ENCODE data around the gene OR2V1. TPM values are rescaled to one million over a fixed set of nuclear protein-coding genes. Genes with fewer than 3 reads are reported as not detected.

The OR2V1 gene
- total RNA-seq, 4 donors from 2014 or later: not detected

DNA sequence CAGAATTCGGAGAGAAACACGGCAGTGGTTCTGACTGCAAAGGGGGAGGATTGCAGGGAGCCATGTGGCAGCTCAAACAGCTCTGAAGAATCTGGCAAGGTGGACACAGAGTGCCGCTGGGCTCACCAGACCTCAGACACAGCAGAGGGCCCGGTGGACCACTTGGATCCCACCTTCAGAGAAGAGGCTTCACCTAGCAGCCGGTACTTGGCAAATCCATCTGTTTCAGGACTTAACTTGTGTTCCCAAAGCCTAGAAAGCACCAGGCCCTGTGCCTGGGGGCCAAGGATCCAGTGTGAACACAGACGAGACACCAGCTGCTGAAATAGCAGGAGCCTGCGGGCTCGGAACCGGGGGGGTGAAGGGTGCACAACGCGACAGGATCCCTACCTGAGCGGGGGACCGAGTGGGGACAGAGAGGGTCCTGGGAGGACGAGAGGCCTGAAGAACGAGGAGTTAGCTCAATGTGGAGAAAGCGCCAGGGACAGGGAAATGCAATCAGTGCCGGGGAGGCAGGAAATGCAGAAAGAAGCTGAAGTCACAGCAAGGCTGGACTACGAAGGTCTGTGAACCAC, 46.3 kb downstream of the OR2V1 start:
- Histone ChIP-seq H3K9me3 (no peaks in the 10 kb centered on the region), H3K27ac (no peak overlapping the region), H3K36me3 (no peaks in the 10 kb centered on the region), H3K4me1 (no peaks in the 10 kb centered on the region), H3K4me3 (replicated peaks in 1 of 3) (no peak overlapping the region), H3K27me3 (no peaks in the 10 kb centered on the region)
- TF ChIP-seq, protein P1, sequence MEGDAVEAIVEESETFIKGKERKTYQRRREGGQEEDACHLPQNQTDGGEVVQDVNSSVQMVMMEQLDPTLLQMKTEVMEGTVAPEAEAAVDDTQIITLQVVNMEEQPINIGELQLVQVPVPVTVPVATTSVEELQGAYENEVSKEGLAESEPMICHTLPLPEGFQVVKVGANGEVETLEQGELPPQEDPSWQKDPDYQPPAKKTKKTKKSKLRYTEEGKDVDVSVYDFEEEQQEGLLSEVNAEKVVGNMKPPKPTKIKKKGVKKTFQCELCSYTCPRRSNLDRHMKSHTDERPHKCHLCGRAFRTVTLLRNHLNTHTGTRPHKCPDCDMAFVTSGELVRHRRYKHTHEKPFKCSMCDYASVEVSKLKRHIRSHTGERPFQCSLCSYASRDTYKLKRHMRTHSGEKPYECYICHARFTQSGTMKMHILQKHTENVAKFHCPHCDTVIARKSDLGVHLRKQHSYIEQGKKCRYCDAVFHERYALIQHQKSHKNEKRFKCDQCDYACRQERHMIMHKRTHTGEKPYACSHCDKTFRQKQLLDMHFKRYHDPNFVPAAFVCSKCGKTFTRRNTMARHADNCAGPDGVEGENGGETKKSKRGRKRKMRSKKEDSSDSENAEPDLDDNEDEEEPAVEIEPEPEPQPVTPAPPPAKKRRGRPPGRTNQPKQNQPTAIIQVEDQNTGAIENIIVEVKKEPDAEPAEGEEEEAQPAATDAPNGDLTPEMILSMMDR (IDR thresholded peaks at IDR 0.05): no peak
- TF ChIP-seq POLR2A (IDR thresholded peaks at IDR 0.05): no peak
- 54 to 61% methylated on average over 17 to 18 of the region's 18 CpGs for WGBS, 2 donors
- intact Hi-C loops (cut with DNase I): no loop called here
- no peak for DNase-seq

DNA sequence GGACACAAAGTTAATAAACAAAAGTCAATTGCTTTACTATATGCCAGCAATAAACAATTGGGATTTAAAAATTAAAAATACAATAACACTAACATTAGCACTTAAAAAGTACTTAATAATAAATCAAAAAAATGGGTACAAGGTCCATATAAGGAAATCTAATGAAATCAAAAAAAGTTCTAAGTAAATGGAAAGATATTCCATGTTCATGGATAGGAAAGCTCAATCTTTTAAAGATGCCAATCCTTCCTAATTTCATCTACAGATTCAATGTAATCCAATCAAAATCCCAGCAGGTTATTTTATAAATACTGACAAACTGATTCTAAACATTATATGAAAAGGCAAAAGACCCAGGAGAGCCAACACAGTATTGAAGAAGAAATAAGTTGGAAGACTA, 49.0 kb downstream of the OR2V1 start:
- Histone ChIP-seq H3K4me1 (no peaks in the 10 kb centered on the region), H3K27ac (no peak overlapping the region), H3K4me3 (replicated peaks in 1 of 3) (no peak overlapping the region), H3K36me3 (no peaks in the 10 kb centered on the region), H3K27me3 (no peaks in the 10 kb centered on the region), H3K9me3 (no peaks in the 10 kb centered on the region)
- no peak for DNase-seq
- intact Hi-C loops (cut with DNase I): no loop called here
- TF ChIP-seq, protein P1 (IDR thresholded peaks at IDR 0.05): no peak
- no peak for TF ChIP-seq POLR2A (IDR thresholded peaks at IDR 0.05)

DNA sequence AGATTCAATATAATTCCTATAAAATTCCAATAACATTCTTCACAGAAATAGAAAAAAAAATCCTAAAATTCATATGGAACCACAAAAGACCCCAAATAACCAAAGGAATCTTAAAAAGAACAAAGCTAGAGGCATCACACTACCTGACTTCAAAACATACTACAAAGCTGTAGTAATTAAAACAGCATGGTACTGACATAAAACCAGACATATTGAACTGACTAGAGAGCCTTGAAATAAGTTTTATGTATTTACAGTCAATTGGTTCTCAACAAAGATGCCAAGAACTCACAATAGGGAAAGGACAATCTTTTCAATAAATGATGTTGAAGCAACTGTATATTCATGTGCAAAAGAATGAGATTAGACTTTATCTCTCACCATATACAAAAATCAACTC, 54.0 kb downstream of the OR2V1 start:
- no peaks in the 10 kb centered on the region for H3K36me3 ChIP-seq
- intact Hi-C loops (cut with DNase I): no loop called here
- H3K4me3 ChIP-seq (replicated peaks in 1 of 3): no peak overlapping the region
- TF ChIP-seq POLR2A (IDR thresholded peaks at IDR 0.05): no peak
- TF ChIP-seq, protein P1 (IDR thresholded peaks at IDR 0.05): no peak
- no peaks in the 10 kb centered on the region for H3K9me3 ChIP-seq
- no peak overlapping the region for H3K27ac ChIP-seq
- no peak for DNase-seq
- H3K27me3 ChIP-seq: no peaks in the 10 kb centered on the region
- no peaks in the 10 kb centered on the region for H3K4me1 ChIP-seq

Other genes starting within 250 kb of the OR2V1 start
- gene BTNL8, start 232.0 kb downstream of the OR2V1 start, total RNA-seq: 1 to 10 TPM in 3 of 4 donors, under 1 TPM in 1; 0.89 to 7.1 (median 2.8) TPM
- under 1 TPM in 1 of 4 donors, not detected in 3; 0.50 TPM for gene BTNL3, start 142.3 kb downstream of the OR2V1 start, total RNA-seq
- 10 to 100 TPM; 12.9 to 77.1 (median 34.3) TPM for gene BTNL9, start 90.9 kb downstream of the OR2V1 start, total RNA-seq
- gene OR2V2, start 16.4 kb upstream of the OR2V1 start, total RNA-seq: not detected
- 10 to 100 TPM; 12.3 to 14.2 (median 13.0) TPM for gene TRIM7, start 74.0 kb upstream of the OR2V1 start, total RNA-seq
- gene TRIM41, start 92.1 kb upstream of the OR2V1 start, total RNA-seq: 10 to 100 TPM; 18.8 to 31.1 (median 22.8) TPM
- gene RACK1, start 112.7 kb upstream of the OR2V1 start, total RNA-seq: 1,000 to 10,000 TPM; 2,254 to 3,332 (median 2,569) TPM
- gene TRIM52, start 130.0 kb upstream of the OR2V1 start, total RNA-seq: 10 to 100 TPM; 14.8 to 30.8 (median 23.8) TPM
- gene OR4F3, start 236.1 kb upstream of the OR2V1 start, total RNA-seq: under 1 TPM in 1 of 4 donors, not detected in 3; 0.45 TPM